LHCN-M2 (cell line): Measurements from ENCODE around the gene KLHL17. TPM values are rescaled to one million over a fixed set of nuclear protein-coding genes. Genes with fewer than 3 reads are reported as not detected.
"Not testable (repeated sequence)": the region's sequence is repeated elsewhere in the genome, so short reads cannot be mapped to it uniquely, and the experiment has no call there.

Source experiments
- DNase-seq: peaks from one replicate; pipeline ENCODE4 v3.0.0-alpha.2; 2012; ENCODE audit warnings: low read depth
- total RNA-seq: library from RNA; depleted of rRNA; stranded (reverse); fragments of >200 nt; gene quantifications from 2 replicates; pipeline ENCODE4 v1.2.3, GENCODE V29; 2014

The KLHL17 gene
- total RNA-seq, 1 experiment from 2014 or later = 13.7 TPM

- no peak for DNase-seq
Observed at GRCh38 chr1:980137-980571, 19.8 kb downstream of the KLHL17 start.

GRCh38 chr1:980602-981395 lies 20.4 kb downstream of the KLHL17 start:
- DNase-seq = no peak

- no peak for DNase-seq
Observed at GRCh38 chr1:981491-981954, 21.1 kb downstream of the KLHL17 start.

GRCh38 chr1:981955-982558 lies 21.7 kb downstream of the KLHL17 start, which contains the start of gene PERM1:
TSS of gene PERM1 (minus strand) at chr1:982093. CDS start at chr1:981029, 1,064 bp downstream.
- DNase-seq = no peak

GRCh38 chr1:982765-983436 lies 22.5 kb downstream of the KLHL17 start:
- no peak for DNase-seq

GRCh38 chr1:983798-984475 lies 23.6 kb downstream of the KLHL17 start:
- no peak for DNase-seq

- DNase-seq = no peak
Observed at GRCh38 chr1:984476-984814, 24.1 kb downstream of the KLHL17 start.

GRCh38 chr1:985126-985525 lies 24.7 kb downstream of the KLHL17 start:
- DNase-seq = no peak

GRCh38 chr1:988061-988460 lies 27.7 kb downstream of the KLHL17 start:
- DNase-seq = not testable (repeated sequence)

GRCh38 chr1:991275-991674 lies 30.9 kb downstream of the KLHL17 start:
- not testable (repeated sequence) for DNase-seq

GRCh38 chr1:991895-992294 lies 31.5 kb downstream of the KLHL17 start:
- DNase-seq = no peak

GRCh38 chr1:992362-992761 lies 32.0 kb downstream of the KLHL17 start:
- DNase-seq = no peak

GRCh38 chr1:993379-993995 lies 33.1 kb downstream of the KLHL17 start:
- no peak for DNase-seq

- DNase-seq = not testable (repeated sequence)
Observed at GRCh38 chr1:994546-994945, 34.2 kb downstream of the KLHL17 start.

GRCh38 chr1:995665-996633 lies 35.6 kb downstream of the KLHL17 start:
- DNase-seq = no peak

GRCh38 chr1:996851-997712 lies 36.7 kb downstream of the KLHL17 start:
- DNase-seq = no peak

- no peak for DNase-seq
Observed at GRCh38 chr1:997713-997992, 37.3 kb downstream of the KLHL17 start.

- no peak for DNase-seq
Observed at GRCh38 chr1:997993-998744, 37.8 kb downstream of the KLHL17 start.

GRCh38 chr1:998745-998994 lies 38.3 kb downstream of the KLHL17 start:
- DNase-seq = no peak
